Transverse colon (tissue), 4 donors: ENCODE results near the gene LSAMP.

ENCODE experiments used
- CTCF ChIP-seq, 5 experiments: fragments of 200-600 bp in 3 of 5; fragments of 450-650 bp in 2 of 5; sonication (generic) in 3 of 5; IDR thresholded peaks; 1 replicate in 2 of 5; 2 replicates in 3 of 5; pipeline ENCODE4 v1.5.1; 2016 to 2017; ENCODE audit warnings: antibody characterized with exemption in 5 of 5, inconsistent platforms in 3 of 5, mild to moderate bottlenecking in 2 of 5, moderate library complexity in 1 of 5
- EP300 ChIP-seq: sonication (generic); formaldehyde crosslinking; IDR thresholded peaks from one replicate; pipeline ENCODE4 v1.6.1; 2017; ENCODE audit warnings: antibody characterized with exemption, low read depth
- POLR2A ChIP-seq: fragments of 450-650 bp; IDR thresholded peaks from one replicate; pipeline ENCODE4 v1.6.1; 2016; ENCODE audit warnings: antibody characterized with exemption, mild to moderate bottlenecking, moderate library complexity
- POLR2AphosphoS5 ChIP-seq, 3 donors: sonication (generic); formaldehyde crosslinking; IDR thresholded peaks; one replicate each; pipeline ENCODE4 v1.6.1; 2016; ENCODE audit warnings: antibody characterized with exemption in 3 of 3

- TF ChIP-seq CTCF (IDR thresholded peaks at IDR 0.05) (no peak), POLR2AphosphoS5 (IDR thresholded peaks at IDR 0.05) (no peak), POLR2A (no peak), EP300 (no peak)
Observed at GRCh38 chr3:115838786-115839185, 606.5 kb downstream of the LSAMP start.
